GM12878 (cell line): ENCODE measurements around the gene KRTAP12-1. TPM values are rescaled to one million over a fixed set of nuclear protein-coding genes. Genes with fewer than 3 reads are reported as not detected.

Source experiments
- DPF2 ChIP-seq: fragments of 450-650 bp; IDR thresholded peaks from 2 replicates; pipeline ENCODE4 v1.6.1; 2017; ENCODE audit warnings: mild to moderate bottlenecking
- E4F1 ChIP-seq: fragments of 450-650 bp; IDR thresholded peaks from 2 replicates; pipeline ENCODE4 v1.6.1; 2018; ENCODE audit warnings: borderline replicate concordance, mild to moderate bottlenecking; ENCODE audit not compliant: partially characterized antibody
- EGR1 ChIP-seq, 2 experiments: IDR thresholded peaks; 1 replicate in 1 of 2; 2 replicates in 1 of 2; pipeline ENCODE4 v1.6.1; 2011 to 2012; ENCODE audit warnings: low read depth in 2 of 2, low read length in 2 of 2, borderline replicate concordance in 1 of 2, mild to moderate bottlenecking in 1 of 2, moderate library complexity in 1 of 2
- MEF2B ChIP-seq: fragments of 450-650 bp; IDR thresholded peaks from 2 replicates; pipeline ENCODE4 v1.6.1; 2018; ENCODE audit warnings: mild to moderate bottlenecking, moderate library complexity; ENCODE audit not compliant: partially characterized antibody, poor library complexity, severe bottlenecking
- MTA2 ChIP-seq: fragments of 450-650 bp; IDR thresholded peaks from 2 replicates; pipeline ENCODE4 v1.6.1; 2016; ENCODE audit warnings: low read depth, mild to moderate bottlenecking, moderate library complexity
- RUNX3 ChIP-seq: IDR thresholded peaks from 2 replicates; pipeline ENCODE4 v1.6.1; 2012; ENCODE audit warnings: low read length, inconsistent platforms
- SP1 ChIP-seq: IDR thresholded peaks from one replicate; pipeline ENCODE4 v1.6.1; 2011; ENCODE audit warnings: low read depth, low read length
- USF2 ChIP-seq: IDR thresholded peaks from 2 replicates; pipeline ENCODE4 v1.6.1; 2011; ENCODE audit warnings: low read depth, low read length, improper control_type of control experiment, borderline replicate concordance
- ZBTB11 ChIP-seq: fragments of 450-650 bp; formaldehyde crosslinking; IDR thresholded peaks from 2 replicates; pipeline ENCODE4 v1.5.0; 2022; ENCODE audit warnings: mild to moderate bottlenecking, missing genetic modification characterization
- ZBTB33 ChIP-seq: fragments of 450-650 bp; IDR thresholded peaks from 2 replicates; pipeline ENCODE4 v1.6.1; 2017; ENCODE audit warnings: mild to moderate bottlenecking
- polyA plus RNA-seq, 11 experiments: library from polyadenylated mRNA; depleted of rRNA in 4 of 11; unstranded in 6 of 11; stranded (reverse) in 5 of 11; fragments of >200 nt; fragmentation: Nextera tagmentation in 4 of 11; fragmentation: Illumina TruSeq in 1 of 11; extraction: Ambion mirVana in 4 of 11; extraction: Trizol in 1 of 11; gene quantifications; 1 replicate in 1 of 11; 2 replicates in 10 of 11; pipeline versions ENCODE4 v1.2.1 to v1.2.3, GENCODE V29; 2011 to 2016; ENCODE audit warnings: inconsistent platforms in 2 of 11, missing spikeins in 2 of 11, low read depth in 1 of 11
- total RNA-seq, 4 experiments: library from RNA; depleted of rRNA in 3 of 4; stranded (reverse); fragments of >200 nt in 3 of 4; fragmentation: Illumina TruSeq in 1 of 4; extraction: Trizol in 1 of 4; gene quantifications; 2 replicates each; pipeline versions ENCODE4 v1.2.1 to v1.2.3, GENCODE V29; 2013 to 2021

Gene KRTAP12-1
- total and polyA plus RNA-seq, 10 of the 15 experiments (the other 5 are each of a cell fraction or from before 2014, with no cell fraction given) = not detected

GRCh38 chr21:44670642-44671432, 11.1 kb downstream of the KRTAP12-1 start (continued):
- TF ChIP-seq ZBTB33 (no peak), SP1 (no peak), E4F1 (no peak), EGR1 (IDR thresholded peaks at IDR 0.05; ENCODE audit: borderline replicate concordance in 1 of 2, low read depth in 2 of 2, low read length in 2 of 2) (no peak), RUNX3 (no peak), MEF2B (no peak), MTA2 (no peak), ZBTB11 (no peak), DPF2 (no peak), USF2 (no peak)
